Keratinocyte (primary cell): Measurements from ENCODE around the gene AKT1.

ENCODE experiments used
- CTCF ChIP-seq, 3 experiments: IDR thresholded peaks in 1 of 3; conservative IDR thresholded peaks in 1 of 3; optimal IDR thresholded peaks in 1 of 3; 2 replicates in 2 of 3; 3 replicates in 1 of 3; pipeline versions ENCODE3 to v1.5.1; 2011; ENCODE audit warnings: low read length in 3 of 3, mild to moderate bottlenecking in 3 of 3, moderate library complexity in 2 of 3, control low read depth in 1 of 3, inconsistent platforms in 1 of 3; ENCODE audit not compliant: insufficient read depth in 2 of 3; ENCODE audit errors: extremely low read depth in 1 of 3
- EZH2 ChIP-seq: IDR thresholded peaks from one replicate; pipeline ENCODE4 v1.6.1; 2012; ENCODE audit warnings: inconsistent platforms, mild to moderate bottlenecking, low read length, moderate library complexity

GRCh38 chr14:104821229-104821945 lies 25.8 kb upstream of the AKT1 start:
- TF ChIP-seq CTCF (optimal IDR thresholded peaks at IDR 0.05 in 1 of 3, IDR thresholded peaks at IDR 0.05 in 1 of 3, conservative IDR thresholded peaks at IDR 0.05 in 1 of 3; ENCODE audit: extremely low read depth in 1 of 3, insufficient read depth in 2 of 3, low read length in 3 of 3) (no peak), EZH2 (no peak)
